GM12878 (cell line): ENCODE measurements around the gene SPRN. TPM values are rescaled to one million over a fixed set of nuclear protein-coding genes. Genes with fewer than 3 reads are reported as not detected.

Experiments used
- ATAC-seq: fragments of 200-7000 bp; cut with Tn5 transposase; 3 replicates; pipeline ENCODE4 v1.9.1; 2020; ENCODE audit warnings: mild to moderate bottlenecking, moderate library complexity
- BruUV-seq: library from RNA; stranded (reverse); fragments of 400-500 nt; replicated peaks from 2 replicates; lab custom pipeline; 2021; lab: Mats Ljungman, UMichigan
- CTCF ChIA-PET: fragments of 300-600 bp; sonication (Branson Sonifier 250); formaldehyde crosslinking; extraction: SDS; loops from one replicate; lab custom pipeline; 2021; ENCODE audit warnings: inconsistent platforms; lab: Yijun Ruan, JAX
- POLR2A ChIA-PET: fragments of 350-600 bp; formaldehyde crosslinking; extraction: SDS; loops from one replicate; lab custom pipeline; 2021; ENCODE audit warnings: inconsistent platforms; lab: Charles Lee
- RAD21 ChIA-PET: fragments of 300-600 bp; sonication (Branson Sonifier 250); formaldehyde crosslinking; loops from one replicate; lab custom pipeline; 2023; ENCODE audit warnings: antibody characterized with exemption; ENCODE audit not compliant: unreplicated experiment; lab: Charles Lee
- SMC1A ChIA-PET: fragments of 300-600 bp; sonication (Branson Sonifier 250); formaldehyde crosslinking; loops from one replicate; lab custom pipeline; 2023; ENCODE audit not compliant: unreplicated experiment, uncharacterized antibody; lab: Charles Lee
- DNase-seq: peaks from one replicate; pipeline ENCODE4 v3.0.0-alpha.2; 2011; ENCODE audit warnings: low read depth, low spot score
- FAIRE-seq: peaks from 3 replicates; lab custom pipeline; 2011; peaks lifted over from hg19 to GRCh38; lab: Jason Lieb, UNC
- H2AFZ ChIP-seq: 2 replicates; pipeline ENCODE4 v1.6.0; 2011; ENCODE audit warnings: low read depth, low read length, control low read depth; ENCODE audit not compliant: control insufficient read depth
- H3K27ac ChIP-seq: 2 replicates; pipeline ENCODE4 v1.5.1; 2011; ENCODE audit warnings: control low read depth; ENCODE audit not compliant: control insufficient read depth, insufficient read depth
- H3K27me3 ChIP-seq, 2 experiments: replicated peaks in 1 of 2; 2 replicates each; pipeline versions ENCODE4 v1.6.0 to v1.6.1; 2011; ENCODE audit warnings: low read length in 1 of 2; ENCODE audit not compliant: control insufficient read depth in 2 of 2, insufficient read depth in 2 of 2
- H3K36me3 ChIP-seq, 2 experiments: 2 replicates each; pipeline ENCODE4 v1.5.1; 2011; ENCODE audit warnings: low read length in 1 of 2; ENCODE audit not compliant: control insufficient read depth in 2 of 2, insufficient read depth in 2 of 2
- H3K4me1 ChIP-seq: 2 replicates; pipeline ENCODE4 v1.6.1; 2011; ENCODE audit warnings: mild to moderate bottlenecking, low read length, moderate library complexity, mixed read lengths; ENCODE audit not compliant: control insufficient read depth, insufficient read depth
- H3K4me2 ChIP-seq: 2 replicates; pipeline ENCODE4 v1.6.0; 2011; ENCODE audit warnings: control low read depth; ENCODE audit not compliant: control insufficient read depth, insufficient read depth
- H3K4me3 ChIP-seq: fragments of 200-600 bp; sonication (generic); 2 replicates; pipeline ENCODE4 v1.5.1; 2016
- H3K79me2 ChIP-seq: 2 replicates; pipeline ENCODE4 v1.6.0; 2011; ENCODE audit warnings: low read length; ENCODE audit not compliant: control insufficient read depth, insufficient read depth
- H3K9ac ChIP-seq: 2 replicates; pipeline ENCODE4 v1.8.0; 2011; ENCODE audit warnings: low read length, control low read depth, mixed read lengths; ENCODE audit not compliant: control insufficient read depth, insufficient read depth
- H3K9me3 ChIP-seq: replicated peaks from 3 replicates; pipeline ENCODE4 v1.5.1; 2011; ENCODE audit warnings: mild to moderate bottlenecking, low read length; ENCODE audit not compliant: control insufficient read depth, insufficient read depth
- H4K20me1 ChIP-seq: 2 replicates; pipeline ENCODE4 v1.6.0; 2011; ENCODE audit not compliant: control insufficient read depth, insufficient read depth
- BHLHE40 ChIP-seq, 2 experiments: fragments of 450-650 bp in 1 of 2; IDR thresholded peaks; 2 replicates each; pipeline ENCODE4 v1.6.1; 2011 to 2017; ENCODE audit warnings: low read depth in 2 of 2, borderline replicate concordance in 1 of 2, improper control_type of control experiment in 1 of 2, low read length in 1 of 2, mild to moderate bottlenecking in 1 of 2
- CBFB ChIP-seq: IDR thresholded peaks from 2 replicates; pipeline ENCODE4 v1.6.1; 2016; ENCODE audit warnings: antibody characterized with exemption, low read depth
- DPF2 ChIP-seq: fragments of 450-650 bp; IDR thresholded peaks from 2 replicates; pipeline ENCODE4 v1.6.1; 2017; ENCODE audit warnings: mild to moderate bottlenecking
- ETV6 ChIP-seq, 2 experiments: fragments of 450-650 bp in 1 of 2; IDR thresholded peaks in 1 of 2; conservative IDR thresholded peaks in 1 of 2; 2 replicates each; pipeline ENCODE4 v1.6.1; 2014; ENCODE audit warnings: antibody characterized with exemption in 1 of 2, borderline replicate concordance in 1 of 2, low read depth in 1 of 2, mild to moderate bottlenecking in 1 of 2, moderate library complexity in 1 of 2
- HDGF ChIP-seq: fragments of 450-650 bp; IDR thresholded peaks from 2 replicates; pipeline ENCODE4 v1.6.1; 2016; ENCODE audit warnings: antibody characterized with exemption
- POLR2A ChIP-seq: IDR thresholded peaks from 2 replicates; pipeline ENCODE4 v1.6.1; 2011; ENCODE audit warnings: low read depth, mild to moderate bottlenecking, low read length
- RBBP5 ChIP-seq: fragments of 200-600 bp; sonication (generic); conservative IDR thresholded peaks from 2 replicates; pipeline ENCODE4 v1.6.1; 2016
- STAT3 ChIP-seq: IDR thresholded peaks from 2 replicates; pipeline ENCODE4 v1.6.1; 2011; ENCODE audit warnings: low read depth, low read length, improper control_type of control experiment
- WGBS: methylation state at CpG from one replicate; pipeline ENCODE4 v1.1.6; 2016; ENCODE audit warnings: low lambda C conversion rate; ENCODE audit not compliant: insufficient replicate concordance, insufficient coverage; ENCODE audit errors: missing lambda C conversion rate; 5-methylcytosine and 5-hydroxymethylcytosine counted together
- in situ Hi-C: fragments of 300-500 bp; cut with MboI; formaldehyde crosslinking; loops from 9 replicates; pipeline ENCODE4 v1.14.3; 2018; ENCODE audit warnings: mixed read lengths
- intact Hi-C: fragments of 100-400 bp; cut with micrococcal nuclease; formaldehyde crosslinking; loops from one replicate; pipeline ENCODE4 v1.14.2; 2022; ENCODE audit not compliant: unreplicated experiment
- polyA plus RNA-seq, 11 experiments: library from polyadenylated mRNA; depleted of rRNA in 4 of 11; unstranded in 6 of 11; stranded (reverse) in 5 of 11; fragments of >200 nt; fragmentation: Nextera tagmentation in 4 of 11; fragmentation: Illumina TruSeq in 1 of 11; extraction: Ambion mirVana in 4 of 11; extraction: Trizol in 1 of 11; gene quantifications; 1 replicate in 1 of 11; 2 replicates in 10 of 11; pipeline versions ENCODE4 v1.2.1 to v1.2.3, GENCODE V29; 2011 to 2016; ENCODE audit warnings: inconsistent platforms in 2 of 11, missing spikeins in 2 of 11, low read depth in 1 of 11
- total RNA-seq, 4 experiments: library from RNA; depleted of rRNA in 3 of 4; stranded (reverse); fragments of >200 nt in 3 of 4; fragmentation: Illumina TruSeq in 1 of 4; extraction: Trizol in 1 of 4; gene quantifications; 2 replicates each; pipeline versions ENCODE4 v1.2.1 to v1.2.3, GENCODE V29; 2013 to 2021

The SPRN gene
- total and polyA plus RNA-seq, 10 of the 15 experiments (the other 5 are each of a cell fraction or from before 2014, with no cell fraction given): 0.03 to 0.96 (median 0.46) TPM; not detected in 6

DNA sequence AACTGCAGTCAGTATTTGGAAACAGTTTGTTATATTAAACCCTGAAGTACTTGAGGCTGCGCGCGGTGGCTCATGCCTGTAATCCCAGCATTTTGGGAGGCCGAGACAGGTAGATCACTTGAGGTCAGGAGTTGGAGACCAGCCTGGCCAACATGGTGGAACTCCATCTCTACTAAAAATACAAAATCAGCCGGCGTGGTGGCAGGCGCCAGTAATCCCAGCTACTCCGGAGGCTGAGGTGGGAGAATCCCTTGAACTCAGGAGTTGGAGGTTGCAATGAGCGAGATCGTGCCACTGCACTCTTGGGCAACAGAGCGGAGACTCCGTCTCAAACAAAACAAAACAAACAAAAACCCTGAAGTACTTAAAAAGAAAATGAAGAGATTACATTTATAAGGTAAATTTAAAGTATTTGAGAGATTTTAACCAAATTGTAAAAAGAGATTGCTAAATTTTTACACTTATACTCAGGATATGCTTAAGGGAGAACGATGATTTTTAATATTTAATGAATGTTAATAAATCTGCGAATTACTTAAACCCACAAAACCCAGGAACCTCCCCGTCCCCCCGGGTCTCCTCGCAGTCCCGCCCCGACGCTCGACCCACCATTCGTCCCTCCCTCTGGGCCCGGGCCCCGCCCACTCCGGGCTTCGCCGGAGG, 30.9 kb downstream of the SPRN start (continued):
- no peak for TF ChIP-seq ETV6 (conservative IDR thresholded peaks at IDR 0.05 in 1 of 2, IDR thresholded peaks at IDR 0.05 in 1 of 2; ENCODE audit: borderline replicate concordance in 1 of 2, low read depth in 1 of 2)
- TF ChIP-seq RBBP5: no peak
- no peak for TF ChIP-seq STAT3

DNA sequence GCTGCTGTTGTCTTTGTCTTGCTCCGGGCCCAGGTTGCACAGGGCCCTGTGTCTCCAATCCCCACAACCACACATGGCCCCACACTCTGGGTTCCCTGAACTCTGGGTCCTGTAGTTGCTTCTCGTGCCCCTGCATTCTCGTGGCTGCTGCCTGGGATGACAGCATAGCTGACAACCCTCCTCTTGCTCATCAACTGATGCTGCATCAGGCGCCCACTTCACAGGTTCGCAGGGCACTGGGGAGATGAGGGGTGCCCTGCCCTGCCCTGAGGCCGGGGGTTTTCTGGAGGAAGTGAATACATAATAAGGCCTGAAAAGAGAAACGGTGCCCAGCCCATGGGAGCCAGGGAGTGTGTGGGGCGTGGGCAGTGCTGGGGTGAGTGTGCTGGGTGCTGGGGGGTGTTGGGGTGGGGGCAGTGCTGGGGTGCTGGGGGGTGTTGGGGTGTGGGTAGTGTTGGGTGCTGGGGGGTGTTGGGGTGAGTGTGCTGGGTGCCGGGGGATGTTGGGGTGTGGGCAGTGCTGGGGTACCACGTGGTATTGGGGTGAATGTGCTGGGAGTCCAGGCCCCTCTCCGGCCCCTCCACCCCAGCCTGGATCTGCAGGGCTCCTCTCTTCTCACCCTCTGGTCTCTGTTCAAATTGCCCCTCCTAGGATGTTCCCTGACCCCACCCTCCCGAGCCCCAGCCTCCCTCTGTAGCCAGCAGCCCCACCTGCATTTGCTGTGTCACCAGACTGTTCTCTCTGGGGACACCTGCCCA, 32.5 kb downstream of the SPRN start:
- FAIRE-seq: no peak
- 21% methylated on average over 9 of the region's 12 CpGs for WGBS
- DNase-seq: no peak
- Histone ChIP-seq H3K9me3 (no peaks in the 10 kb centered on the region), H3K36me3 (peaks cover 2% of the 10 kb centered on the region in 2 experiments; a peak in 2 of 4 replicates), H3K4me2 (peak overlapping the region; percentile 96), H3K9ac (peak overlapping the region; percentile 15), H3K4me3 (peak overlapping the region; percentile 78; the same call in 1 of the 2 replicates), H3K79me2 (peaks cover 26% of the 10 kb centered on the region), H3K4me1 (peaks cover 40% of the 10 kb centered on the region), H3K27ac (peak overlapping the region; percentile 92), H4K20me1 (no peaks in the 10 kb centered on the region), H2AFZ (no peak overlapping the region), H3K27me3 (no peaks in the 10 kb centered on the region)
- in situ Hi-C loops: no loop called here
- SMC1A ChIA-PET: interaction anchor here (0.7 to 4.5 kb wide), 6 partner anchors 10 to 62 kb away, joined by 3 to 21 read pairs (median 4); partner anchors contain the start of gene FUOM
- intact Hi-C loops: loop anchor here (5.0 kb wide), 2 partner anchors 65 to 85 kb away; partner anchors contain the start of genes TUBGCP2 and ZNF511
- RAD21 ChIA-PET: interaction anchor here (1.2 to 2.8 kb wide), 3 partner anchors 9 to 62 kb away, joined by 4 to 16 read pairs (median 9); partner anchors contain the start of gene ECHS1
- TF ChIP-seq POLR2A (0 out of 2 replicates have a peak, but pooled peaks have one; percentile 41), BHLHE40 (IDR thresholded peaks at IDR 0.05; ENCODE audit: borderline replicate concordance in 1 of 2, low read depth in 2 of 2, low read length in 1 of 2) (peak in 1 of 2 experiments; percentile 10; a peak in 1 of 4 replicates), CBFB (no peak), DPF2 (0 out of 2 replicates have a peak, but pooled peaks have one; percentile 22), HDGF (peak; percentile 37; the same call in 1 of the 2 replicates)
- no TSS peak for BruUV-seq
- CTCF ChIA-PET: interaction anchor here (1.1 to 1.9 kb wide), 3 partner anchors 11 to 117 kb away, joined by 3 to 6 read pairs (median 4); no protein-coding TSS in a partner anchor
- ATAC-seq: peak; percentile 5
- POLR2A ChIA-PET: interaction anchor here (0.9 to 3.3 kb wide), 4 partner anchors 9 to 31 kb away, joined by 4 to 17 read pairs (median 6); partner anchors contain the start of gene ECHS1
